DMS53 (cell line): ENCODE results near the gene LRRC45.

Source experiments
- DNase-seq: peaks from one replicate; lab custom pipeline; 2025; lab: John Stamatoyannopoulos, UW

The LRRC45 gene

DNA sequence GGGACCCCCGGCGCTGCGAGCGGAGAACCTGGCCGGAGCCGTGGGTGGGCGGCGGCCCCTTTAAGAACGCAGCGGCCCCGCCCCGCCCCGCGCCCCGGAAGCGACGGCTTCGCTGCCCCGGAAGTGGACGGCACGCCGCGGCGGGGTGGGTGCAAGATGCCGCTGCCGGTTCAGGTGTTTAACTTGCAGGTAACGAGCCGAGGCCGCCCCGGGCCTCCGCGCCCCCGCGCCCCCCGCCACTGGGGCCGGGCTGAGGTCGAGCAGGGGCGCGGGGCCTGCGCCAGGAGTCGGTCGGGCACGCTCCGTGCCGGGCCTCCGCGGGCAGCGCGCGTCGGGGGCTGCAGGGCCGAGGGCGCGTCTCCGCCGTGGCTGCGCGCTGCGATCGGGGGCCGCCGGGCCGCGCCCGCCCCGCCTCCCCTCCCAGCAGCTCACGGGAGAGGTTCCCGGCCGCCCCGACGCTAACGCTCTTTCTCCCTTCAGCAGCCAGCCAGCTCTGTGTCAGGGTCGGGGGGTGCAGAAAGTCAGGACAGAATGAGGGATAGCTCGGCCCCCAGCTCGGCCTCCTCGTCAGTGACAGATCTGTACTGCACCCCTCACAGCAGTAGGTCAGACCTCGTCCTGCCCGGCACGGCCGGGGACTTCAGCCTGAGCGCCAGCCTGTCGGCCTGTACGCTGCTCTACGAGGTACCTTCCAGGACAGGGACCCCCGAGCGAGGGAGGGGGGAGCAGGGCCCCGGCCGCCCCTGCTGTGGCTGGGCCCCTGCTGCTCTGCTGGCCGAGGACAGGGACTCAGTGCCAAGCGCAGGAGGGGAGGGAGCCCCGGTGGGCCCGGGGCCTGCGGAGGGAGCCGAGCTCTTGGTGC, 28.9 kb downstream of the LRRC45 start, which contains the start of the genes GPS1 and RFNG:
TSS of gene GPS1 (plus strand) at position 123 of the 862 bp plus-strand sequence. CDS start at position 157, 34 bp downstream.
TSS of gene RFNG (minus strand) at position 36 of the 862 bp plus-strand sequence. CDS start 45 bp downstream, outside the sequence.
- peak; percentile 88 for DNase-seq

DNA sequence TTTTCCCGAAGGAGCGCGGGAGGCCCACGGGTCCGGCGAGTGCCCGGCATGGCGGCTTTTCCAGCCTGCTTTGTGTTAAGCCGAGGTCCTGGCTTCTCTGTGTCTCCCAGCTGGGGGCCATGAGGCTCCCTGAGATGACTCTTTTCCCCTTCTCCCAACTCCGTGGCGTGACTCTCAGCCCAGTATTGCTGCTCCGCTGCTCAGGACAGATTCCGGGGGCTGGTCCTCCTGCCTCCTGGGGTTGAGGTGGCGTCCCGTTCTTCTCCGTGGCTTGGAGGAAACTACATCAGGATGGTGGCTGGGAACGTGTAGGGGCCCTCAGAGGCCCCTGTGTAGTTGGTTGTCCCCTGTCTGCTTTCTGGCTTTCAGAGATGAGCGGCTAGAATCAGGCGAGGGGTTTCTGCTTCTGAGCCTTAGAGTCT, 29.5 kb downstream of the LRRC45 start:
- peak; percentile 52 for DNase-seq

DNA sequence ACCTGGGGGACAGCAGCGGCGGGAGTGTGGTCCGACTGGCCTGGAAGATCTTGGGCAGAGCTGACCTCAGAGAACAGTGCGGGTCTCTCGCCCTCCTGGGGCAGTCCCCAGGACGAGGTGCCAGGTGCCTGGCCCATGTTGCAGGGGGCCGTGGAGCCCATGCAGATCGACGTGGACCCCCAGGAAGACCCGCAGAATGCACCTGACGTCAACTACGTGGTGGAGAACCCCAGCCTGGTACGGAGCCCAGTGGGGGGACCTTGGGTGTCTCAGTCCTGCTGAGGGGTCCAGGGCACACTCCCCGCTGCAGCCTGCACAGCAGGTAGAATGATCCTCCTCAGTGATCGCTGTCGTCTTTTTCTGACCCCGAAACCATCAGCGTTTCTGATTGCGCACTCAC, 30.0 kb downstream of the LRRC45 start:
- DNase-seq = no peak

DNA sequence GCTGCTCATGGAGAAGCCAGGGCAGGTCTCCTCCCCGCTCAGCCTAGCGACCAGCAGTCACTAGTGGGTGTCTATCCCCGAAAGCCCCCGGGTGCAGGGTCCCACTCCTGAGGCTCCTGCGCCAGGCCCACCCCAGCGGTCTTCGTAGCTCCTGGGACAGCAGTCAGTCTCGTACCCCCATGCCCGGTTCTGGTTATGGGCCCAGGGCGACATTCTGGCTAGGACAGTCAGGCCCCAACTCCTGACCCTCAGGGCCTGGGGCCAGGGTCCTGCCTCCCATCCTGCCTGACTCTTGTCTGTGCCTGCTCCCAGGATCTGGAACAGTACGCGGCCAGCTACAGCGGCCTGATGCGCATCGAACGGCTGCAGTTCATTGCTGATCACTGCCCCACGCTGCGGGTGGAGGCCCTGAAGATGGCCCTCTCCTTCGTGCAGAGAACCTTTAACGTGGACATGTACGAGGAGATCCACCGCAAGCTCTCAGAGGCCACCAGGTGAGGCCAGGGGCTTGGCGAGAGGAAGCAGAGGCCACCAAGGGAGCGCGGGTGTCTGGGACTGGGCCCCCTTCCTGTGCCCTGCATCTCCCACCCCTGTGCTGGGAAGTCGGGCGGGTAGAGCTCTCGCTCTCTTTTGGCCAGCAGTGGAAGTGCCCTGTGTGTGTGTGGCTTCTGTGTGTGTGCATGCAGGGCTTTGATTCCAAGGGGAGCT, 30.6 kb downstream of the LRRC45 start:
- DNase-seq = no peak

DNA sequence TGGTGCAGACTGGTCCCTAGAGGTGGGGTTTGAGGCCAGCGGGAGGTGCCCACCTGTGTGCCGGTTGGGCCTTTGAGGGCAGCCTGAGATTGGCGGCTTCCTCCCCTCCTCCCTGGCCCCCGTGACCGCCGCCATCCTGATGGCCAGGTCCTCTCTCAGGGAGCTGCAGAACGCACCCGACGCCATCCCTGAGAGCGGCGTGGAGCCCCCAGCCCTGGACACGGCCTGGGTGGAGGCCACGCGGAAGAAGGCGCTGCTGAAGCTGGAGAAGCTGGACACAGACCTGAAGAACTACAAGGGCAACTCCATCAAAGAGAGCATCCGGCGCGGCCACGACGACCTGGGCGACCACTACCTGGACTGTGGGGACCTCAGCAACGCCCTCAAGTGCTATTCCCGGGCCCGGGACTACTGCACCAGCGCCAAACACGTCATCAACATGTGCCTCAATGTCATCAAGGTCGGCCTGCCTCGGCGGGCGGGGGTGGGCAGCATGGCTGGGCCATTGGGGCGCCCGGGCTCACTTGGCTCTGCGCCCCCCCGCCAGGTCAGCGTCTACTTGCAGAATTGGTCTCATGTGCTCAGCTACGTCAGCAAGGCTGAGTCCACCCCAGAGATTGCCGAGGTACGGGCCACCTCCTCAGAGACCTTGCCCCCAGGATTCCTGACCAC, 31.4 kb downstream of the LRRC45 start:
- DNase-seq = no peak

DNA sequence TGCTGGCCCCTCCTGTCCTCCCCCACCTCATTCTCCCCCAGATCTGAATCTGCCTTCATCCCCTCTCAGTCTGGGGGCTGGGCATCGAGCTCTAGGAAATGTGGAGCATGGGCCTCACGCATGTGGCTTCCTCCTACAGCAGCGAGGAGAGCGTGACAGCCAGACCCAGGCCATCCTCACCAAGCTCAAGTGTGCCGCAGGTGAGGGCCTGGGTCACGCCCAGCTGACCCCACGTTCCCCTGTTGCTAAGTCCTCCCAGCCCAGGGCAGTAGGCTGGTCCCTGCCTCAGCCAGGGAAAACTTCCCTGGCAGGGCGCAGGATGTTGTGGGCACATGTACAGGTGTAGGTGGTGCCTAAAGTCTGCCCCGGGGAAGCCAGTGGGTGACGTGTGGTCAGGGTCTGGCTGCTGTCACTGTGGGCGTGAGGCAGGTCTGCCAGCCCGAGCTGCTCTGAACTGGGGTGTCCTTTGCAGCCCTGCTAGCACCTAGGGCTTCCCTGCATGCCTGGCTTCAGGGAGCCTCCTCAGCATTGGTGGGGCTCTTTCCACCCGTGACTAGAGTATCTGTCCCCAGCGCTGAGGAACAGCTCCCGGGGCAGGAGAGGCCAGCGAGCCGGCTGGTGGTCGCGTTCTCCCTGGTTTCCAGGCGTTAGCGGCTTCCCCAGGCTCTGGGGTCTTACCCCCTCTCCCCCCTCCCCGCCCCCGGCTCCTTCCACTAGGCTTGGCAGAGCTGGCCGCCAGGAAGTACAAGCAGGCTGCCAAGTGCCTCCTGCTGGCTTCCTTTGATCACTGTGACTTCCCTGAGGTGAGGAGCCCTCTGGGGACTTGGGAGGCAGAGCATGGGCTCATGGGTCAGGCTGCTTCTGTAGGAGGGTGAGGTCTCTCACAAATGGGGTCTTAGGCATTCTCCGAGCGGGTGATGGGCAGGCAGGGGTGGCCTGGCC, 32.2 kb downstream of the LRRC45 start:
- DNase-seq = no peak

DNA sequence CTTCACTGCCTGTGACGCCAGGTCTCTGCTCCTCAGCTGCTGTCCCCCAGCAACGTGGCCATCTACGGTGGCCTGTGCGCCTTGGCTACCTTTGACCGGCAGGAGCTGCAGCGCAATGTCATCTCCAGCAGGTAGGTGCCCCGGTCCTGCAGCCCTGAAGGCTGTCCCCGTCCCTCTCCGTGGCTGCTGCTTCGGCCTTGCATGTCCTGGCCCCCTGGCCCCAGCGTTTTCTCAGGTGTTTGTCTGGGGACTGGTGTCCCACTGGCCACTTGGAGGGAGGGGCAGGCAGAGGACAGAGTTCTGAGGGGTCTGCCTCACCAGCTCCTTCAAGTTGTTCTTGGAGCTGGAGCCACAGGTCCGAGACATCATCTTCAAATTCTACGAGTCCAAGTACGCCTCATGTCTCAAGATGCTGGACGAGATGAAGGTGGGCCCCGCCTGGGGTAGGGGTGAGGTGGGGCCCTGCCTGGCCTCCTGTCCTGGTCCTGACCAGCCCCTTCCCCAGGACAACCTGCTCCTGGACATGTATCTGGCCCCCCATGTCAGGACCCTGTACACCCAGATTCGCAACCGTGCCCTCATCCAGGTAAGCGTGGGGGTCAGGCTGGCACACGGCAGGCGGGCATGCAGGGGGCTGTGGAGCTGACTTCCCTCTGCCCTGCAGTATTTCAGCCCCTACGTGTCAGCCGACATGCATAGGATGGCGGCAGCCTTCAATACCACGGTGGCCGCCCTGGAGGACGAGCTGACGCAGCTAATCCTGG, 33.0 kb downstream of the LRRC45 start:
- DNase-seq = no peak

DNA sequence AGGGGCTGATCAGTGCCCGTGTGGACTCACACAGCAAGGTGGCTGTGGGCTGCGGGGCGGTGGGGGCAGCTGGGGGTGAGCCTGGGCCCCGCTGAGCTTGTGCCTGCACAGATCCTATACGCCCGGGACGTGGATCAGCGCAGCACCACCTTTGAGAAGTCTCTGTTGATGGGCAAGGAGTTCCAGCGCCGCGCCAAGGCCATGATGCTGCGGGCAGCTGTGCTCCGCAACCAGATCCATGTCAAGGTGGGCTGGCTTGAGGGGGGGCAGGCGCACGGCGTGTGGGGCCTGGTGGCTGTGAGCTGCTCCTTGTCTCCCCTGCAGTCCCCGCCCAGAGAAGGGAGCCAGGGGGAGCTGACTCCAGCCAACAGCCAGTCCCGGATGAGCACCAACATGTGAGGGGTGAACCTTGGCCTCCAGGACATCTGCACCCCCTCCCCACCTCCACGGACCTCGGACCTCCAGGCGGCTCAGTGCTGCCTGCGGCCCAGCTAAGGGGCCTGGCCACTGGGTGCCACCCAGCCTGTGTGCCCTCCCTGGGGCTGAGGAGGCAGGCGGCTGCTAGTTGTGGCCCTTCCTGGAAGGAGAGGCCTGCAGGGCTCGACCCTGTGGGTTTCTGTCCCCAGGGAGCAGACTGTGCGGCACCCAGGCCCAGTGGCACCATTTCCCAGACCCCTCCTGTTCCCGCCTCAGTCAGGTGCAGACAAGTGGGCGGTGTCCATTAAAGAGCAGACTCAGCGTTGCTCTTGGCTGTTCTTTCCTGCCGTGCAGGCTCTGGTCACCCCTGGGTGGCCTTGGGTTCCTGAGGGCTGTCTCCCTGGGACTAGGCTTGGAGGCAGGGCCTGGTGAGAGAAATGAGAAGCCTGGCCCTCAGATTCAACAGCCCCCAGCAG, 33.9 kb downstream of the LRRC45 start:
- peak; percentile 43 for DNase-seq

DNA sequence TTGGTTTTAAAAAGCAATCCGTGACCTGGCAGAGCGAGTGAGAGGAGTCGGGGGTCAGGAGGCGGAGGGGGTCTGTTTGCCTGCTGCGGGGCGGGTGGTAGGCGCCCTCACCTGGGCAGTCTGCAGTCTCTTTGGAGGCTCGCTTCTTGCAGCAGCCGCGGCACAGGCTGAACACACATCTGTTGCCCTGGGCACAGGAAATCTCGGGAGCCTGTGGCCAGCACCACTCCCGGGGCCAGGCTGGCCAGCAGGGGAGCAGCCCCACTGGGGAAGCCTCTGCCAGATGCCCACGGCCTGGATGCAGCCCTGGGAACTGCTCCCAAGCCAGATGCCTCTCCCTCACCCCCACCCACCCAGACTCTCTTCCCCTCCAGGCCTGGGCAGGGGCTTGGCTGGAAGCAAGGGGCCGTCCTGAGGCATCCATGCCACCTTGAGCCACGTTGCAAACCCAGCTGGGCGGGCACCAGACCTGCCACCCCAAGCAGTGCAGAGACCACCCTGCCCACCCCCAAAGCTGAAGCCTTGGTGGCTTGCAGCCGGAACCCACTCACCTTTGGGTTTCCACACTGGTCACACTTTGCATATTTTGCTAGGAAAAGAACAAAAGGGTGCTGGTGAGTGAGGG, 35.2 kb downstream of the LRRC45 start:
- no peak for DNase-seq

DNA sequence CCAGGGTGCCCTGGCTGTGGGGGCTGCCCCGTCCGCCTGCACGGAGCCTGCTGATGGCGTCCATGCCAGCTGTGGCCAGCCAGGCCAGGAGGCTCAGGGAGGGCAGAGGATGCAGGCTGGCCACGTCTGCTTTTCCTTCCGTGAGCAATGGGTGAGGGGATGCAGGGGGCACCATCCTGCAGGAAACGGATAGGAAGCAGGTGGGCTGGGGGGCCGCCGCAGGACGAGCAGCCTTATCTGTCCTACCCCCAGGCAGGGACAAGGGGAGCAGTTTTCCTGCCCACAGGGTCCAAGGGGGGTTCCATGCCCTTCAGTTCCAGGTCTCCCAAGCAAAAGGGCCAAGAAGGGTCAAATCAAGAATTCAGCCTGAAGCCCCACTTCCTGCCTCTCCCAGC, 35.7 kb downstream of the LRRC45 start:
- DNase-seq = no peak

DNA sequence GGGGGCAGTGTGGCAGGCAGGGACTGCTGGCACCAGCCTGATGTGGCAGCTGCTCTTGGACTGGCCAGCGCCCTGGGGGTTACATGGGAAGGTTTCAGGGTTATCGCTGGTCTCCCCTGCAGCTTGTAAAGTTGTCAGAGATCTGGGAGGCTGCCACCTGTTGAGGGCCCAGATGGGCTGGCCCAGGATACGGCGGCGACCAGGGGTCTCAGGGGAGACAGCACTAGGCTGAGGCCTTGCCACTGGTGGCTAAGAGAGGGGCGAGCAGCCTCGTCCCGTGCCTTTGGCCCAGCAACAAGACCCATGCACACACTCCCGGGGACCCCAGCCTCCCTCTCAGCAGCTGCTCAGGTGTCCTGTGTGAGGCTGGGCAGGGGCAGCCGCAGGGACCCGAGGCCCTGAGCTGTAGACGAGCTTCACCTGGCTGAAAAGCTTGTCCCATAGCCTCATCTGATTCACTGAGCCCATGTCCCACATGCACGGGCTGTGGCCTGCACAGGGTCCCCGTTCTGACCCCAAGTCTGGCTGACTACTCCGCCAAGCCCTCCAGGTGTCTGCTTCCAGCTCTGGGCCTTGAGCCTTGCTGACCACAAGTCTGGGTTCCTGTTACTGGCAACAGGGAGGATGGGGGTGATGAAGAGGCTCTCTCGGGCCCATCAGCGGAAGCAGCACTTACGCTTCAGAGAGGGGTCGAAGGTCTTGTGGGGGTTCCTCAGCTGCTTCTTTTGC, 36.3 kb downstream of the LRRC45 start:
- DNase-seq = no peak

DNA sequence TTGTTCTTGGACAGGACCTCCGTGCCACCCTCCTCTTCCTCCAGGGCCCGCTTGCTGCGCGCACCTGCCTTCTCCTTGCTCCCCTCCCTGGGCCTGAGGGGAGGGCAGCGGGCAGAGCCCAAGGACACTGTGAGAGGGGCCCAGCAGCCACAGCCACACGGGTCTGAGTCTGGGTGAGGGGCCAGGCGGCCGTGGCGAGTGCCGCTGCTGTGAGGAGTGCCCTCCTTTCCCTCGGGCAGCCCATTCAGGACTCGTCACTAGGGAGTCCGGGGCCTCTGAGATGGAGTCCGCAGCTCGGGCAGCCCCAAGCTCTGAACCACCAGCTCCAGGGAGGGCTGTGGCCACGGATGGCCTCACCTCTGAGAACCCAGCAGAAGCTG, 36.9 kb downstream of the LRRC45 start:
- DNase-seq = no peak

DNA sequence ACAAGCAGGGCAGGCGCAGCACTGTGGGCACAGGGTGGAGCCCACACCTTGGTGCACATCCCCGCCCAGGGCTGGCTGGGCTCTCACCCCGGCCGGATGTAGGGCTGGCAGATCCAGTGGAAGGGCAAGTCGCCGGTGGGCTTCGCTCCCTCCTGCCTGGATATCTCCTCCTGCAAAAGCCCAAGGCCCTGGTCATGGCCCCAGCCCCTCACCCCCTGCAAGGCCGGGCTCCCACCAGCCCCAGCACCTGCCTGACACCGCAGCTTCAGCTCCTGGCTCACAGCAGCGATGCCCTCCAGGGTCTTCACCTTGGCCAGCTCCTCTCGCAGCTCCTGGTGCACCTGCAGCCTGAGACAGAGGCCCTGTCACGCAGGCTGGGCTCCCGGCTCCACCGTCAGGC, 37.5 kb downstream of the LRRC45 start:
- no peak for DNase-seq

DNA sequence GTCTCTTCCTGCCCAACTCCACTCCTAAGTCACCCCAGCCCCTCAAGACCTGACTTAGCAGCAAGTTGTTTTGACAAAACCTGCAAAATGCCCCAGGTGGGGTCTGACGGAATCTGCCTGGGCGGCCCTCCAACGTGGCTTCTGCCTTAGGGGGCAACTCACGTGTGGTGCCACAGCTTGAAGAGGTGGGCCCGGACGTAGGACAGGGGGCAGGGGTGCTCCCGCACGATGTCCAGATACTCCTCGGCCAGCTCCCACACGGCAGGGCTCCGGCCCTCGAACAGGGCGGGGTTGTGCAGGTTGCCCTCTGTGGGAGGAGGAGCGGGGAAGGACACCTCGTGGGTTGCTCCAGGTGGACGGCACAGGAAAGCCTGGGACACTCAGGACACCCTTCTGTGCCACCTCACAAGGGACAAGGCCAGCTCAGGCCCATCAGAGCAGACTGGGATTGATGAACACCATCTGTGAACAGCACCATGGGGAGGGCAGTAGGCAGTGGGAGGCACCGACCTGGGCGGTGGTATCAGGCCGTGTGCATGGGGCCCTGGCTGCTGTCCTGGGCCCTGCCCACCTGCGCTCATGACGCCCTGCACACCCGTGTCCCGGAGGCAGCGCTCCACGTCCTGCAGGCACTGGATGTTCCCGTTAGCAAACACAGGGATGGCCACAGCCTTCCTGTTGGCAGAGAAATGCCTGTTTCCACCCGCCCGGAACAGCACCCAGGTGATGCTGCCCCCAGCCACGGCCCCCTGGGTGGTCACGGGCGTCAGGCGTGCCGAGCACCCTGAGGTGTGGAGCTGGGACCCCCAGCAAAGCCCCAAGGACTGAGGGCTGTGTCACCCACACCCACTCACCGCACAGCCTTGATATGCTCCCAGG, 38.2 kb downstream of the LRRC45 start:
- DNase-seq = no peak

DNA sequence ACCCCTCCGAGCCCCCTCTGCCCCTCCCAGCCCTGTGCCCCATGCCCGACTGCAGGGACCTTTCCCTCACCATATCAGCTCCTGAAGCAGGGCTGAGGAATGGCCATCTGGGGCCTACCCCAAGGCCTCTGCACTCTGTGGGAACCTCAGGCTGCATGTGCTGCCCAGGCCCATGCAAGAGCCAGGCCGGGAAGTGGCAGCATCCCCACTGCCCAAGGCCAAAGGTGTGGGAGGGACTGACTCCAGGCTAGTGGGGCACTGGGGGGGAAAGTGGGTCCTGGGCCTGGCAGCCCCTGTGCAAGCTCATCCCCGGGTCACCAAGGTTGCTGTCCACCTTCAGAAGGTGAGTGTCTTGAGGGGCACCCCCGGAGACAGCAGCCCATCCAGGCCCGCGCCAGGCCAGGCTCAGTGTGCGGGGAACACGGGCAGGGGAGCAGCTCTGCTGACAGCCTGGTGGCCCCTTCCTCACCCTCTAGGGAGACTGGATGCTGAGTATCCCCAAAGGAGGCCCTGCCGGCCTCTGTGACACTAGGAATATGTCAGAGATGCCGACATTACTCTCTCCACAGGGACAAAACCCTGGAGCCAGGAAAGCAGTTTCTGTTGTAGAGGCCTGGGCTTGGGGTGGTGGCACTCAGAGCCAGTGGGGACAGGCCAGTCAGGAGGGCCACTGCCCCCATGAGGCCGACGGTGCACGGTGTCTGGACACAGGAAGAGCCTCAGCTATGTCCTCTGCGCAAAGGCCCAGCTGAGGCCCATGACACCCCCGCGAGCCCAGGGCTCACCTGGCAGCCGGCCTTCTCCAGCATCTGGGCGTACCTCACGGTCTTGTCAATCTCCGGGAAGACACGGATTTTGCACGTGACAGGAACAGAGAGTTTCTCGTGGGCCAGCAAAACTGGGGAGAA, 39.2 kb downstream of the LRRC45 start:
- peak; percentile 46 for DNase-seq

DNA sequence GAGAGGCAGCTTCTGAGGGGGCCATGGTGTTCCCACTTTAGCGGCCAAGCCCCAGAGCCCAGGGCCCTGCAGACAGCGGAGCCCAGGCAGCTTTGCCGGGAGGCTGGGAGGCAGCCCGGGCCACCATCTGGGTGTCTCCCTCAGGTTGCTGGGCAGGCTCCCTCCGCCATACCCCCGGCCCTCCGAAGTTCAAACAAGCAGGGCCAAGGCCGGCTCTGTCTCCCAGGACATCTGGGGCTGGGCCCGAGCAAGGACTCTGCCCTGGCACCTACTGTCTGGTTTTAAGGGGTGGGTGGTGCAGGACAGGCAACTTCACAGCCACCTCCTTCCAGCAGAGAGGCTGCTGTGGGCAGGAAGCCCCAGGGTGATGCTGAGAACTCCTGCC, 39.9 kb downstream of the LRRC45 start:
- DNase-seq = no peak
